DOHH2 (cell line): ENCODE data around the gene DEDD2.
A peak's percentile ranks its signal among the peaks of the same experiment; 100 is the strongest.

Experiments used
- H3F3A ChIP-seq: fragments of 200-600 bp; sonication (generic), shearing (Covaris generic); 2 replicates; pipeline ENCODE4 v1.6.0; 2016; ENCODE audit warnings: antibody characterized with exemption, mild to moderate bottlenecking; ENCODE audit not compliant: control insufficient read depth, insufficient read depth
- H3K27ac ChIP-seq: fragments of 200-600 bp; sonication (generic); 2 replicates; pipeline ENCODE4 v1.5.1; 2014; ENCODE audit warnings: low read depth, mild to moderate bottlenecking, low read length, moderate library complexity
- H3K27me3 ChIP-seq: fragments of 200-600 bp; sonication (generic); 2 replicates; pipeline ENCODE4 v1.6.1; 2014; ENCODE audit warnings: mild to moderate bottlenecking, low read length, mixed read lengths; ENCODE audit not compliant: control insufficient read depth
- H3K36me3 ChIP-seq: fragments of 200-600 bp; sonication (generic); 2 replicates; pipeline ENCODE4 v1.6.1; 2014; ENCODE audit warnings: mild to moderate bottlenecking, low read length, moderate library complexity, mixed read lengths; ENCODE audit not compliant: control insufficient read depth
- H3K4me1 ChIP-seq: fragments of 200-600 bp; sonication (generic); 2 replicates; pipeline ENCODE4 v1.6.1; 2014; ENCODE audit warnings: mild to moderate bottlenecking, low read length, mixed read lengths; ENCODE audit not compliant: control insufficient read depth
- H3K4me2 ChIP-seq: fragments of 200-600 bp; sonication (generic); 2 replicates; pipeline ENCODE4 v1.6.0; 2014; ENCODE audit warnings: mild to moderate bottlenecking, low read length, moderate library complexity
- H3K4me3 ChIP-seq: fragments of 200-600 bp; sonication (generic); 2 replicates; pipeline ENCODE4 v1.5.1; 2014; ENCODE audit warnings: mild to moderate bottlenecking, low read length, mixed read lengths
- H3K79me2 ChIP-seq: fragments of 200-600 bp; sonication (generic); 2 replicates; pipeline ENCODE4 v1.6.1; 2014; ENCODE audit warnings: mild to moderate bottlenecking, low read length, mixed read lengths; ENCODE audit not compliant: control insufficient read depth
- H3K9me2 ChIP-seq: fragments of 200-600 bp; sonication (generic); replicated peaks from 2 replicates; pipeline ENCODE4 v1.6.1; 2014; ENCODE audit warnings: mild to moderate bottlenecking, low read length, mixed read lengths; ENCODE audit not compliant: control insufficient read depth
- H3K9me3 ChIP-seq: fragments of 200-600 bp; sonication (generic); 2 replicates; pipeline ENCODE4 v1.6.1; 2014; ENCODE audit warnings: antibody characterized with exemption, low read length, mixed read lengths; ENCODE audit not compliant: control insufficient read depth, insufficient read depth
- H4K20me1 ChIP-seq: fragments of 200-600 bp; sonication (generic); 2 replicates; pipeline ENCODE4 v1.6.0; 2014; ENCODE audit warnings: low read depth, mild to moderate bottlenecking, antibody characterized with exemption, low read length, moderate library complexity; ENCODE audit not compliant: control insufficient read depth, insufficient read depth
- CTCF ChIP-seq: fragments of 200-600 bp; sonication (generic); IDR thresholded peaks from one replicate; pipeline ENCODE4 v1.5.1; 2014; ENCODE audit warnings: antibody characterized with exemption, mild to moderate bottlenecking, low read depth, low read length; ENCODE audit not compliant: poor library complexity, severe bottlenecking
- EZH2phosphoT487 ChIP-seq: fragments of 200-600 bp; sonication (generic); IDR thresholded peaks from 2 replicates; pipeline ENCODE4 v1.6.1; 2017; ENCODE audit warnings: borderline replicate concordance, mild to moderate bottlenecking, antibody characterized with exemption, low read length, moderate library complexity, mixed read lengths

Gene DEDD2

GRCh38 chr19:42229301-42229854, 11.9 kb upstream of the DEDD2 start:
- Histone ChIP-seq H4K20me1 (peaks cover 5% of the 10 kb centered on the region; the same call in 1 of the 2 replicates), H3K27ac (no peak overlapping the region), H3F3A (peaks cover 9% of the 10 kb centered on the region), H3K9me2 (no peaks in the 10 kb centered on the region), H3K9me3 (no peaks in the 10 kb centered on the region), H3K27me3 (no peaks in the 10 kb centered on the region), H3K4me2 (no peak overlapping the region), H3K4me3 (no peak overlapping the region), H3K36me3 (peaks cover 93% of the 10 kb centered on the region), H3K79me2 (peaks cover 45% of the 10 kb centered on the region), H3K4me1 (no peaks in the 10 kb centered on the region)
- no peak for TF ChIP-seq EZH2phosphoT487
- peak; percentile 39 for TF ChIP-seq CTCF

DNA sequence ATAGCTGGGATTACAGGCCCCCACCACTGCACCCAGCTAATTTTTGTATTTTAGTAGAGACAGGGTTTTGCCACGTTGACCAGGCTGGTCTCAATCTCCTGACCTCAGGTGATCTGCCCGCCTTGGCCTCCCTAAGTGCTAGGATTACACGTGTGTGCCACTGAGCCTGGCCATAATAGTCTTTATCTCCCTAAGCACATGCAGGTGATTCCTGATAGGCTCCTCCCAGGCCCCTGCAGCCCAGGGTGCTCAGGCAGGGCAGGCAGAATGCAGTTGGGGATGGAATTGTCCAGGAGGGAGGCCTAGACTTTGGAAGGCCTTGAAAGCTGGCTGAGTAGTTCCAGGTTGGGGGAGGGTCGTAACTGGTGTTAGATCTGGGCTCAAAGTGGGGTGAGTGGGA, 11.2 kb upstream of the DEDD2 start:
- Histone ChIP-seq H3K27me3 (no peaks in the 10 kb centered on the region), H3K9me3 (no peaks in the 10 kb centered on the region), H3K9me2 (no peaks in the 10 kb centered on the region), H3K4me3 (no peak overlapping the region), H3K4me2 (no peak overlapping the region), H4K20me1 (peaks cover 5% of the 10 kb centered on the region; the same call in 1 of the 2 replicates), H3K79me2 (peaks cover 49% of the 10 kb centered on the region), H3K36me3 (peaks cover 90% of the 10 kb centered on the region), H3K4me1 (no peaks in the 10 kb centered on the region), H3K27ac (no peak overlapping the region), H3F3A (peaks cover 9% of the 10 kb centered on the region)
- TF ChIP-seq CTCF (no peak), EZH2phosphoT487 (no peak)

GRCh38 chr19:42226886-42227285, 9.4 kb upstream of the DEDD2 start:
- no peak overlapping the region for H3K4me2 ChIP-seq
- H3K36me3 ChIP-seq, result peaks cover 83% of the 10 kb centered on the region
- no peak overlapping the region for H3K4me3 ChIP-seq
- no peaks in the 10 kb centered on the region for H3K9me2 ChIP-seq
- TF ChIP-seq CTCF (no peak), EZH2phosphoT487 (no peak)
- peaks cover 59% of the 10 kb centered on the region for H3K79me2 ChIP-seq
- H3K9me3 ChIP-seq, result no peaks in the 10 kb centered on the region
- no peak overlapping the region for H3K27ac ChIP-seq
- H3F3A ChIP-seq, result peaks cover 6% of the 10 kb centered on the region
- H4K20me1 ChIP-seq, result no peaks in the 10 kb centered on the region; the same call in 1 of the 2 replicates
- peaks cover 3% of the 10 kb centered on the region for H3K4me1 ChIP-seq
- H3K27me3 ChIP-seq, result no peaks in the 10 kb centered on the region
